B cell (primary cell): ENCODE data around the gene SP7.
A peak's percentile ranks its signal among the peaks of the same experiment; 100 is the strongest.

Experiments
- CTCF ChIP-seq: fragments of 200-600 bp; IDR thresholded peaks from one replicate; pipeline ENCODE4 v1.8.0; 2022; ENCODE audit warnings: antibody characterized with exemption, mild to moderate bottlenecking
- EZH2 ChIP-seq: IDR thresholded peaks from 2 replicates; pipeline ENCODE4 v1.6.1; 2012; ENCODE audit warnings: borderline replicate concordance, low read depth, mild to moderate bottlenecking, moderate library complexity, low read length; ENCODE audit not compliant: insufficient read depth, poor library complexity, severe bottlenecking

GRCh38 chr12:53345486-53346188 is 9.5 kb upstream of the SP7 start:
- TF ChIP-seq EZH2 (no peak), CTCF (peak; percentile 12)
